ENCODE data around the gene FBXO21. TPM values are rescaled to one million over a fixed set of nuclear protein-coding genes. Genes with fewer than 3 reads are reported as not detected.

Gene FBXO21
- total RNA-seq, 2 experiments from 2014 or later, result 22.8 to 28.2 TPM

DNA sequence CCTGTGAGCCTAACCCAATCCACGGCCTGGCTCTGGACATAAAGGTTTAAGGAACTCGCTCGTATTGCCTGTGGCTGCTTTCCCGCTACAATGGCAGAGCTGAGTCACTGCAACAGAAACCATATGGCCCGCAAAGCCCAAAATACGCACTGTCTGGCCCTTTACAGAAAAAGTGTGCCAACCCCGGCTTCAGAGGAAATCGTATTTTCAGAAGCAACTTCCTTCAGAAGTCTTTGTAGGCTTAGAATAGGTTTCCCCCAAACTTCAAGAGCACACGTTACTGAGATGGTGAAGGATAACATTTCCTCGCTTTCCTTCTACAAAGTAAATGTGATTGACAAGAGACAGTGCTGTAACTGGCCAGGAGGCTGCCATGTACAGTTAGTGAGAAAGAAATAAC, 56.2 kb downstream of the FBXO21 start:
- Mint-ChIP-seq H3K27ac (peak overlapping the region; percentile 79), H3K4me1 (peaks cover 15% of the 10 kb centered on the region), H3K4me3 (peak overlapping the region; percentile 1), H3K27me3 (no peaks in the 10 kb centered on the region), H3K36me3 (ENCODE audit: low read depth) (no peaks in the 10 kb centered on the region), H3K9me3 (ENCODE audit: low read depth) (no peaks in the 10 kb centered on the region)
- POLR2A ChIA-PET, result interaction anchor here (0.8 kb wide), 1 partner anchor 210 kb away, joined by 3 read pairs; no protein-coding TSS in a partner anchor
- intact Hi-C loops (cut with DNase I, micrococcal nuclease), result loop anchor here (1.0 to 10.0 kb wide), 4 partner anchors 35 to 315 kb away; partner anchors contain the start of gene TESC (in 1 of the 2)
- CTCF ChIA-PET, result interaction anchor here (0.7 kb wide), 1 partner anchor 14 kb away, joined by 3 read pairs; no protein-coding TSS in a partner anchor
- DNase-seq (peak; percentile 81), ATAC-seq (peak; percentile 88)

GRCh38 chr12:117130801-117131200, 59.5 kb downstream of the FBXO21 start:
- DNase-seq (no peak), ATAC-seq (no peak)
- H3K4me1 Mint-ChIP-seq, result peaks cover 16% of the 10 kb centered on the region
- H3K27me3 Mint-ChIP-seq, result no peaks in the 10 kb centered on the region
- H3K4me3 Mint-ChIP-seq, result no peak overlapping the region
- peaks cover 7% of the 10 kb centered on the region for H3K9me3 Mint-ChIP-seq (ENCODE audit: low read depth)
- no peak overlapping the region for H3K27ac Mint-ChIP-seq
- intact Hi-C loops (cut with DNase I, micrococcal nuclease), result loop anchor here in 1 of 2 experiments (10.0 kb wide), 1 partner anchor 206 kb away; no protein-coding TSS in a partner anchor
- CTCF ChIA-PET, result interaction anchor here (0.5 to 2.7 kb wide), 6 partner anchors 11 to 1199 kb away, joined by 3 to 19 read pairs (median 3); no protein-coding TSS in a partner anchor
- POLR2A ChIA-PET, result no interaction called here
- no peaks in the 10 kb centered on the region for H3K36me3 Mint-ChIP-seq (ENCODE audit: low read depth)

- no peak overlapping the region for H3K4me3 Mint-ChIP-seq
- ChIA-PET CTCF (interaction anchor here (1.4 to 2.7 kb wide), 3 partner anchors 9 to 59 kb away, joined by 4 to 19 read pairs (median 4); no protein-coding TSS in a partner anchor), POLR2A (no interaction called here)
- H3K27ac Mint-ChIP-seq, result no peak overlapping the region
- H3K4me1 Mint-ChIP-seq, result peaks cover 24% of the 10 kb centered on the region
- no peak for ATAC-seq
- no peak for DNase-seq
- H3K36me3 Mint-ChIP-seq (ENCODE audit: low read depth), result no peaks in the 10 kb centered on the region
- H3K9me3 Mint-ChIP-seq (ENCODE audit: low read depth), result peaks cover 7% of the 10 kb centered on the region
- no peaks in the 10 kb centered on the region for H3K27me3 Mint-ChIP-seq
- intact Hi-C loops (cut with DNase I, micrococcal nuclease), result no loop called here
These were observed 60.9 kb downstream of the FBXO21 start for GRCh38 chr12:117129391-117129790.

DNA sequence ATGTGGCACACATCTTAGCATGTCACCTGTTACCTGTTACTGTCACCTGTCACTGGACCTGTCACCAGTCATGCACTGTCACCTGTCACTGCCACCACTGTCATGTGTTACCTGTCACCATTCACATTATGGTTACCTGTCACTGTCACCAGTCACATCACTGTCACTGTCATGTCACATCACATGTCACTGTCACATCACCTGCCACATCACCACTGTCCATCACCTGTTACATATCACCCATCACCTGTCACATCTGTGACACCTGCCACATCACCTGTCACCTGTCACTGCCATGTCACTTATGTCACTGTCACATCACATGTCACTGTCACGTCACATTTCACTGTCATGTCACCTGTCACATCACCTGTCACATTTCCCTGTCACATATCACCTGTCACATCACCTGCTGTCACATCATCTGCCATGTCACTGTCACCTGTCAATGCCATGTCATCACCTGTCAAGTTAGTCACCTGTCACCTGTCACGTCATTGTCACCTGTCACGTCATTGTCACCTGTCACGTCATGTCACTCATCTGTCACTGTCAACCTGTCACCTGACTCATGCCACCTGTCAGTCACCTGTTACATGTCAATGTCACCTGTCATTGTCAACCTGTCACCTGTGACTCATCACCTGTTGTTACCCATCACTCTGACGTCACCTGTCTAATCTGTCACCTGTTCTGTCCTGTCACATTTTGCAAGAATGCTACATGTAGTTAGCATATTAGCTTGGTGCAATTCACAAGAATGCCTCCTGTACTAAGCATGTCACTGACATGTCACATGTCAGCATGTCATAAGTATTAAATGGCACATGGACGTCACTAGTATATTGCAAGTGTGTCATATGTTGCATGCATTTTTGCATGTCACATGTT, 62.1 kb downstream of the FBXO21 start:
- ChIA-PET POLR2A (no interaction called here), CTCF (no interaction called here)
- H3K4me1 Mint-ChIP-seq, result peaks cover 18% of the 10 kb centered on the region
- ATAC-seq (no peak), DNase-seq (no peak)
- H3K27me3 Mint-ChIP-seq, result no peaks in the 10 kb centered on the region
- intact Hi-C loops (cut with DNase I, micrococcal nuclease), result no loop called here
- H3K27ac Mint-ChIP-seq, result no peak overlapping the region
- no peaks in the 10 kb centered on the region for H3K36me3 Mint-ChIP-seq (ENCODE audit: low read depth)
- no peak overlapping the region for H3K4me3 Mint-ChIP-seq
- H3K9me3 Mint-ChIP-seq (ENCODE audit: low read depth), result peaks cover 7% of the 10 kb centered on the region

DNA sequence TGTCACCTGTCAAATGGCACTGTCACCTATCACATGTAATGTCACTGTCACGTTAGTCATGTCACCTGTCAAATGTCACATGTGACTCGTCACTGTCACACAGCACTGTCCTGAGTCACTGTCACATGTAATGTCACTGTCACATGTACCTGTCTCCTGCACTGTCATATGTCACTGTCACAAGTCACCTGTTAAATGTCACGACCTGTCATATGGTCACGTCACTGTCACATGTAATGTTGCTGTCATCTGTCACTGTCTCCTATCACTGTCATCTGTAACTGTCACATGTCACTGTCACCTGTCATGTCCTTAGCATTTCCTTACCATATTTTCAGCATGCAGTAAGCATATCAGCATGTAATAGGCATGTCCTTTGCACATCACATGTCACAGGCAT, 63.9 kb downstream of the FBXO21 start:
- no peak overlapping the region for H3K4me3 Mint-ChIP-seq
- H3K4me1 Mint-ChIP-seq, result peaks cover 18% of the 10 kb centered on the region
- no peak for ATAC-seq
- CTCF ChIA-PET, result no interaction called here
- H3K36me3 Mint-ChIP-seq (ENCODE audit: low read depth), result no peaks in the 10 kb centered on the region
- POLR2A ChIA-PET, result no interaction called here
- intact Hi-C loops (cut with DNase I, micrococcal nuclease), result no loop called here
- peaks cover 7% of the 10 kb centered on the region for H3K9me3 Mint-ChIP-seq (ENCODE audit: low read depth)
- H3K27me3 Mint-ChIP-seq, result no peaks in the 10 kb centered on the region
- DNase-seq, result no peak
- H3K27ac Mint-ChIP-seq, result no peak overlapping the region

DNA sequence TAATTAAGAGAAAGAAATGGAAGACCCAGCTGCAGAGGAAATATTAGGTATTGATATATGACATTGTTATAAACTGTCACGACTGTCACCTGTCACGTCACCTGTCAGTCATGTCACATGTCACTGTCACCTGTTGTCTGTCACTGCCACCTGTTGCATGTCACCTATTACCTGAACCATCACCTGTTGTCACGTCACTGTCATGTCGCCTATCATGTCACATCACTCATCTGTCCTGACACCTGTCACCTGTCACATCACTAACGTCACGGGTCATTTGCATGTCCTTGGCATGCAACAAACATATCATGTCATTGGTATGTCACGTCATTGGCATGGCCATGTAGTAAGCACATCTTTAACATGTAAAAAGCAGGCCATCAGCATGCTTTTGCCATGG, 64.5 kb downstream of the FBXO21 start:
- H3K27me3 Mint-ChIP-seq, result no peaks in the 10 kb centered on the region
- DNase-seq (no peak), ATAC-seq (no peak)
- peaks cover 7% of the 10 kb centered on the region for H3K9me3 Mint-ChIP-seq (ENCODE audit: low read depth)
- intact Hi-C loops (cut with DNase I, micrococcal nuclease), result no loop called here
- no peak overlapping the region for H3K27ac Mint-ChIP-seq
- H3K4me1 Mint-ChIP-seq, result peaks cover 18% of the 10 kb centered on the region
- ChIA-PET POLR2A (no interaction called here), CTCF (interaction anchor here (0.5 kb wide), 1 partner anchor 105 kb away, joined by 3 read pairs; no protein-coding TSS in a partner anchor)
- H3K36me3 Mint-ChIP-seq (ENCODE audit: low read depth), result no peaks in the 10 kb centered on the region
- no peak overlapping the region for H3K4me3 Mint-ChIP-seq

DNA sequence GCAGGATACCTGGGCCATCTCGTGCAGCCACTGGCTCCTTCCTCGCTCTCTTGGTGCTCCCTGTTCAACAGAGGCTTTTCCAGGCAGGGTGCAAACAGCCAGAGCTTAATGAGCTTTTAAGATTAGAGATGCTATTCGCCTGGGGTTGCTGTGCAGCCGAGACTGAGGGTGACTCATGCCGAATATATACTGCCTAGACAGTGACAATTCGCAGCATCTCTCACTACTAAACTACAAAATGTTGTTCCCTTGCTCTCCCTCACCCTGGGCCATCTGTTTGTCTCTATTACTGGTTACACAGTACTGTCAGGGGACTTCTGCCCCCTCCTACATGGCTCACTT, 65.0 kb downstream of the FBXO21 start:
- ChIA-PET CTCF (no interaction called here), POLR2A (no interaction called here)
- H3K4me3 Mint-ChIP-seq, result no peak overlapping the region
- intact Hi-C loops (cut with DNase I, micrococcal nuclease), result no loop called here
- DNase-seq (peak; percentile 30), ATAC-seq (peak; percentile 81)
- no peaks in the 10 kb centered on the region for H3K36me3 Mint-ChIP-seq (ENCODE audit: low read depth)
- peaks cover 7% of the 10 kb centered on the region for H3K9me3 Mint-ChIP-seq (ENCODE audit: low read depth)
- no peaks in the 10 kb centered on the region for H3K27me3 Mint-ChIP-seq
- no peak overlapping the region for H3K27ac Mint-ChIP-seq
- peaks cover 18% of the 10 kb centered on the region for H3K4me1 Mint-ChIP-seq

GRCh38 chr12:117124421-117125271, 65.6 kb downstream of the FBXO21 start:
- CTCF ChIA-PET, result no interaction called here
- Mint-ChIP-seq H3K27ac (no peak overlapping the region), H3K4me3 (no peak overlapping the region), H3K36me3 (ENCODE audit: low read depth) (no peaks in the 10 kb centered on the region), H3K9me3 (ENCODE audit: low read depth) (peaks cover 7% of the 10 kb centered on the region), H3K27me3 (no peaks in the 10 kb centered on the region), H3K4me1 (peaks cover 18% of the 10 kb centered on the region)
- ATAC-seq (peak; percentile 12), DNase-seq (no peak)
- intact Hi-C loops (cut with DNase I, micrococcal nuclease), result no loop called here
- POLR2A ChIA-PET, result no interaction called here

DNA sequence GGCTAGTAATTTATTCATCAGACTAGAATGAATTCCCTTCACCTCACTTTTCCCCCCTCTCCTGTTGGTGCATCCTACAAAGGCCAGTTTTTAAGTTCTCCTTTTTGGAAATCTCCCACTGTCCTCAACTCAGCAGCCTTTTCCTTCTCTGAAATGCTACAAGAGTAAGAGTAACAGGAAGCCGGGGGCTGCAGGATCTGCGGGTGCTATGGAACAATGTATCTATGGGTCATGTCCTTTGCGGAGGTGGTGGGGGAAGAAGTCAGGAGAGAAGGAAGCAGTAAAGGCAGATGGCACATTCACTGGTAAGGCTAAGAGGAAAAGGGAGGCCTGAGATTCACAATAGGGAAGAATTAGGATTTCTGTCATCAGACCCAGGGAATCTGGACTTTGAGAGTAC, 68.8 kb downstream of the FBXO21 start:
- DNase-seq (no peak), ATAC-seq (no peak)
- no peak overlapping the region for H3K27ac Mint-ChIP-seq
- peaks cover 18% of the 10 kb centered on the region for H3K4me1 Mint-ChIP-seq
- H3K27me3 Mint-ChIP-seq, result no peaks in the 10 kb centered on the region
- no peak overlapping the region for H3K4me3 Mint-ChIP-seq
- H3K9me3 Mint-ChIP-seq (ENCODE audit: low read depth), result no peaks in the 10 kb centered on the region
- H3K36me3 Mint-ChIP-seq (ENCODE audit: low read depth), result no peaks in the 10 kb centered on the region
- intact Hi-C loops (cut with DNase I, micrococcal nuclease), result no loop called here
- ChIA-PET CTCF (interaction anchor here (1.1 to 3.0 kb wide), 2 partner anchors 9 to 10 kb away, joined by 3 to 19 read pairs; no protein-coding TSS in a partner anchor), POLR2A (no interaction called here)

- CTCF ChIA-PET, result interaction anchor here (0.6 to 3.8 kb wide), 7 partner anchors 10 to 417 kb away, joined by 3 to 64 read pairs (median 4); no protein-coding TSS in a partner anchor
- intact Hi-C loops (cut with DNase I, micrococcal nuclease), result no loop called here
- H3K4me3 Mint-ChIP-seq, result no peak overlapping the region
- DNase-seq (no peak), ATAC-seq (no peak)
- H3K9me3 Mint-ChIP-seq (ENCODE audit: low read depth), result no peaks in the 10 kb centered on the region
- POLR2A ChIA-PET, result no interaction called here
- H3K36me3 Mint-ChIP-seq (ENCODE audit: low read depth), result no peaks in the 10 kb centered on the region
- peaks cover 17% of the 10 kb centered on the region for H3K4me1 Mint-ChIP-seq
- H3K27me3 Mint-ChIP-seq, result no peaks in the 10 kb centered on the region
- no peak overlapping the region for H3K27ac Mint-ChIP-seq
These were observed 69.5 kb downstream of the FBXO21 start for GRCh38 chr12:117120787-117121186.

DNA sequence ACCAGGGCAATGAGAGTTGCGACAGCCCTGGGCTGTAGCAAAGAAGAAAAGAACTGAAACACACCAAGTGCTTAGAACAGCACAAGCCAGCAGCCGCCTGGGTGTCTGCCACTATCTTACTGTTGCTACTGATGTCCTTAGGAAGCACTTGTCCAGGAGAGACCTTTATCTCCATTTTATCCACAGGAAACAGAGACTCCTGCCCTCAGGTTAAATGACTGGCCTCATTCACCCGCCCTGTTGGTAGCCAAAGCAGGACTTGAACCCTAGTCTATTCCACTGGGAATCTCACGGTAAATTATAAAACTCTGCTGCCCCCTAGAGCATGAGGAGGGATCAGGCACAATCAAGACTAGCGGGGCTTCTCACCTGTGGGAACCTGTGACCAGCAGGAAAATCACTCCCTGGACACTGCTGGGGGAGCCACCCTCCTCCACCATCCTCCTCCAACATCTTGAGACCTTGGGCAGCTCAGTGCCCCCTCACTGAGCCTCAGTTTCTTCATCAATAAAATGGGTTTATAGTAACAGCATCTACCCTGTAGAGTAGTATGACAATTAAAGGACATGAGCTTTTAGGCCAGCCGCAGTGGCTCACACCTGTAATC, 70.6 kb downstream of the FBXO21 start:
- intact Hi-C loops (cut with DNase I, micrococcal nuclease), result loop anchor here (1.0 to 2.0 kb wide), 3 partner anchors 94 to 417 kb away; no protein-coding TSS in a partner anchor
- Mint-ChIP-seq H3K4me3 (no peak overlapping the region), H3K4me1 (peaks cover 6% of the 10 kb centered on the region), H3K27me3 (no peaks in the 10 kb centered on the region), H3K27ac (no peak overlapping the region), H3K36me3 (ENCODE audit: low read depth) (no peaks in the 10 kb centered on the region), H3K9me3 (ENCODE audit: low read depth) (no peaks in the 10 kb centered on the region)
- CTCF ChIA-PET, result interaction anchor here (0.7 to 3.8 kb wide), 9 partner anchors 9 to 416 kb away, joined by 3 to 64 read pairs (median 4); no protein-coding TSS in a partner anchor
- peak; percentile 47 for DNase-seq
- peak; percentile 78 for ATAC-seq
- POLR2A ChIA-PET, result no interaction called here

Data from activated CD4-positive, alpha-beta T cell treated with anti-CD3 and anti-CD28 coated beads for 36 hours (primary cell).